ENCODE data around the gene SLC1A6.

DNA sequence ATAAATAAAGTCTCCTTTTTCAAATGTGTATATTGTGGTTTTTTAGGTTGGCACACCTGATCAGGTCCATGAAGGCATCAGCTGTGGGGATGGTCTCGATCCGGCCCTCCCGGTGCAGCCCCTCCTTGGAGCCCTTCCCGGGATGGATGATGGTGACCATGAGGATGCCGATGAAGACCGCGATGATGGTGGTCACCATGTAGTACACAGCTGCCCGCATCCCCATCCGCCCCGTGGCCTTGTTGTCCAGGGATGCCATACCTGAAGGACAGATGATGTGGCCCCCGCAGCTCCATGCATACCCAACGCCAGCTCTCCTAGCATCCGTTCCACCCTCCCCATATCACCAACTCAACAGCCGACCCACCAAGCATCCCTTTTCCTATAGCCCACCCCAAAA lies 11.4 kb downstream of the SLC1A6 start:
- TF ChIP-seq, protein P1, sequence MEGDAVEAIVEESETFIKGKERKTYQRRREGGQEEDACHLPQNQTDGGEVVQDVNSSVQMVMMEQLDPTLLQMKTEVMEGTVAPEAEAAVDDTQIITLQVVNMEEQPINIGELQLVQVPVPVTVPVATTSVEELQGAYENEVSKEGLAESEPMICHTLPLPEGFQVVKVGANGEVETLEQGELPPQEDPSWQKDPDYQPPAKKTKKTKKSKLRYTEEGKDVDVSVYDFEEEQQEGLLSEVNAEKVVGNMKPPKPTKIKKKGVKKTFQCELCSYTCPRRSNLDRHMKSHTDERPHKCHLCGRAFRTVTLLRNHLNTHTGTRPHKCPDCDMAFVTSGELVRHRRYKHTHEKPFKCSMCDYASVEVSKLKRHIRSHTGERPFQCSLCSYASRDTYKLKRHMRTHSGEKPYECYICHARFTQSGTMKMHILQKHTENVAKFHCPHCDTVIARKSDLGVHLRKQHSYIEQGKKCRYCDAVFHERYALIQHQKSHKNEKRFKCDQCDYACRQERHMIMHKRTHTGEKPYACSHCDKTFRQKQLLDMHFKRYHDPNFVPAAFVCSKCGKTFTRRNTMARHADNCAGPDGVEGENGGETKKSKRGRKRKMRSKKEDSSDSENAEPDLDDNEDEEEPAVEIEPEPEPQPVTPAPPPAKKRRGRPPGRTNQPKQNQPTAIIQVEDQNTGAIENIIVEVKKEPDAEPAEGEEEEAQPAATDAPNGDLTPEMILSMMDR (IDR thresholded peaks at IDR 0.05; ENCODE audit: low read length) = no peak
- no peak for TF ChIP-seq EZH2 (IDR thresholded peaks at IDR 0.05; ENCODE audit: borderline replicate concordance, low read length)
